Smooth muscle cell (in vitro differentiated cells): ENCODE data around the gene ANO4. TPM values are rescaled to one million over a fixed set of nuclear protein-coding genes. Genes with fewer than 3 reads are reported as not detected.

Experiments
- DNase-seq: peaks from one replicate; lab custom pipeline; 2025; ENCODE audit not compliant: unreplicated experiment; lab: John Stamatoyannopoulos, UW
- H2AFZ ChIP-seq: fragments of 200-600 bp; sonication (generic); 2 replicates; pipeline ENCODE4 v1.6.0; 2016; ENCODE audit warnings: antibody characterized with exemption, low read depth, mild to moderate bottlenecking
- H3F3A ChIP-seq: fragments of 200-600 bp; sonication (generic); 2 replicates; pipeline ENCODE4 v1.6.0; 2017; ENCODE audit warnings: antibody characterized with exemption, low read depth
- H3K27ac ChIP-seq: fragments of 200-600 bp; sonication (generic); 2 replicates; pipeline ENCODE4 v1.5.1; 2016; ENCODE audit warnings: low read depth, mild to moderate bottlenecking
- H3K27me3 ChIP-seq: fragments of 200-600 bp; sonication (generic); 2 replicates; pipeline ENCODE4 v1.6.1; 2016; ENCODE audit warnings: low read depth, mild to moderate bottlenecking
- H3K36me3 ChIP-seq: fragments of 200-600 bp; sonication (generic); 2 replicates; pipeline ENCODE4 v1.5.1; 2016; ENCODE audit warnings: low read depth
- H3K4me1 ChIP-seq: fragments of 200-600 bp; sonication (generic); 2 replicates; pipeline ENCODE4 v1.5.1; 2016; ENCODE audit warnings: low read depth
- H3K4me2 ChIP-seq: fragments of 200-600 bp; sonication (generic); 2 replicates; pipeline ENCODE4 v1.6.0; 2016; ENCODE audit warnings: mild to moderate bottlenecking
- H3K4me3 ChIP-seq: fragments of 200-600 bp; sonication (generic); 2 replicates; pipeline ENCODE4 v1.5.1; 2016; ENCODE audit warnings: mild to moderate bottlenecking
- H3K79me2 ChIP-seq: fragments of 200-600 bp; sonication (generic); 2 replicates; pipeline ENCODE4 v1.6.0; 2016; ENCODE audit warnings: low read depth, mild to moderate bottlenecking
- H3K9ac ChIP-seq: fragments of 200-600 bp; sonication (generic); 2 replicates; pipeline ENCODE4 v1.6.0; 2016; ENCODE audit warnings: low read depth
- H3K9me3 ChIP-seq: fragments of 200-600 bp; sonication (generic); replicated peaks from 2 replicates; pipeline ENCODE4 v1.5.1; 2016; ENCODE audit warnings: low read depth
- H4K20me1 ChIP-seq: fragments of 200-600 bp; sonication (generic); 2 replicates; pipeline ENCODE4 v1.6.0; 2016; ENCODE audit warnings: low read depth
- CTCF ChIP-seq: fragments of 200-600 bp; sonication (generic); IDR thresholded peaks from 2 replicates; pipeline ENCODE4 v1.5.1; 2017; ENCODE audit warnings: borderline replicate concordance, mild to moderate bottlenecking, antibody characterized with exemption; ENCODE audit not compliant: insufficient read depth, poor library complexity, severe bottlenecking
- WGBS: methylation state at CpG from one replicate; pipeline ENCODE4 v1.1.7; 2016; ENCODE audit warnings: low lambda C conversion rate; 5-methylcytosine and 5-hydroxymethylcytosine counted together
- polyA plus RNA-seq: library from polyadenylated mRNA; unstranded; fragments of >200 nt; fragmentation: Nextera tagmentation; extraction: Ambion mirVana; gene quantifications from 2 replicates; pipeline ENCODE4 v1.2.1, GENCODE V29; 2016
- total RNA-seq: library from RNA; depleted of rRNA; stranded (reverse); fragments of >200 nt; gene quantifications from 2 replicates; pipeline ENCODE4 v1.2.3, GENCODE V29; 2014

The ANO4 gene
- total and polyA plus RNA-seq, 2 experiments from 2014 or later = 27.3 to 51.7 TPM

DNA sequence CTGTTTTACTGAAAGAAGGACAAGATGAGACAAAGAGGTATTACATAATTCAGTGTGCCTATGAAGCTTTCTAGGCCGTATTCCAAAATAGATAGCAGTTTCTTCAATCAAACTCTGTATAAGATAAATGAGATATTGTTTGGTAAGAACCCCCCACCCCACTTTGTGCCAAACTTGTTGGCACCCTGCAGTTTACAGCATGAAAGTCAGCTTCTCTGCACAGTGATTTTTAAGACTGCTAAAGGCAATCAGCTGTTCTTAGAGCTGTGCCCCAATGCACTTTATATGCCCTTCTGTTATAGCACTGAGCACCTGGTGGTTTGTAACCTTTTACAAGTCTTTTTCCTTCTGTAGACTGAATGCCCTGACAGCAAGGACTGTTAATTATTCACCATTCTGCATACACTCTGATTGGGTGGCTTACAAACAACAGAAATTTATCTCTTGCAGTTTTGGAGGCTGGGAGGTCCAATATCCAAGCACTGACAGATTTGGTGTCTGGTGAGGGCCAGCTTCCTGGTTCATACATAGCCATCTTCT, 76.7 kb downstream of the ANO4 start:
- peaks cover 48% of the 10 kb centered on the region for H4K20me1 ChIP-seq
- no peak overlapping the region for H2AFZ ChIP-seq
- H3K9ac ChIP-seq = no peak overlapping the region
- 92% methylated on average over 1 of the region's 1 CpG for WGBS
- no peak overlapping the region for H3K27ac ChIP-seq
- no peaks in the 10 kb centered on the region for H3K79me2 ChIP-seq
- H3K4me1 ChIP-seq = no peaks in the 10 kb centered on the region
- TF ChIP-seq CTCF = no peak
- H3K4me3 ChIP-seq = no peak overlapping the region
- no peaks in the 10 kb centered on the region for H3K27me3 ChIP-seq
- H3K36me3 ChIP-seq = no peaks in the 10 kb centered on the region
- H3F3A ChIP-seq = no peaks in the 10 kb centered on the region
- H3K9me3 ChIP-seq = no peaks in the 10 kb centered on the region
- DNase-seq = no peak
- H3K4me2 ChIP-seq = no peak overlapping the region

DNA sequence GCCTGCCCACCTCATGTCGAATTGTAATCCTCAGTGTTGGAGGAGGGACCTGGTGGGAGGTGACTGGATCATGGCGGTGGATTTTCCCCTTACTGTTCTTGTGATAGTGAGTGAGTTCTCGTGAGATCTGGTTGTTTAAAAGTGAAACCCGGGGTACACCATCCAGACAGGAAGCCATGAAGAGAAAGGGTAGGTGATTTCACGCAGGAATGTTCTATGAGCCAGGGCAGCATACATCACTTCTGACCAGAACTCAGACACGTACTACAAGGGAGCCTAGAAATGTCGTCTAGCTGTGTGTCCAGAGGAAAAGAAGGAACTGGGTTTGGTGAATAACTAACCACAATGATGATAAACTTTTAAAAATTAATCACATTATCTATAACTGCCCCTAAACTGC, 80.6 kb downstream of the ANO4 start:
- H3K4me3 ChIP-seq = no peak overlapping the region
- no peak for DNase-seq
- H3K4me1 ChIP-seq = no peaks in the 10 kb centered on the region
- no peaks in the 10 kb centered on the region for H3K36me3 ChIP-seq
- TF ChIP-seq CTCF = no peak
- no peak overlapping the region for H3K4me2 ChIP-seq
- 92% methylated on average over 7 of the region's 7 CpGs for WGBS
- H3K27me3 ChIP-seq = no peaks in the 10 kb centered on the region
- H3K79me2 ChIP-seq = peaks cover 4% of the 10 kb centered on the region
- H3F3A ChIP-seq = no peaks in the 10 kb centered on the region
- H4K20me1 ChIP-seq = peaks cover 11% of the 10 kb centered on the region
- no peak overlapping the region for H3K9ac ChIP-seq
- no peaks in the 10 kb centered on the region for H3K9me3 ChIP-seq
- H3K27ac ChIP-seq = no peak overlapping the region
- H2AFZ ChIP-seq = no peak overlapping the region

DNA sequence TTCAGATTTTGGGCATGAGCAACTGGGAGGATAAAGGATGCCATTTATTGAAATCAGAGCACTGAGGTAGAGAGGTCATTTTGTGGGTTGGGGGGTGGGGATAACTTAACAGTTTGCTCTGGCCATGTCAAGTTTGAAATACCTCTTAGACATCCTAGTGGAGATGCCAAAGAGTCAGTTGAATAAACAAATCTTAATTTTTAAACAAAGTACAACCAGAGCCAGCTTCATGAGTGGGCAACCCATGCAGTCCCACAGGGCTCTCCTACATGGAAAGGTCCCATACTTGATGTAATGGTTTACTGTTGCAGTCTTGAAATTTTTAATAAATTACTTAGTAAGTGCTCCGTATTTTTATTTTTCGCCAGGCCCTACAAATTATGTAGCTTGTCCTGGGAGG, 81.2 kb downstream of the ANO4 start:
- no peak overlapping the region for H3K9ac ChIP-seq
- TF ChIP-seq CTCF = no peak
- WGBS = 98% methylated on average over 2 of the region's 2 CpGs
- no peak for DNase-seq
- H3K36me3 ChIP-seq = no peaks in the 10 kb centered on the region
- H3K27me3 ChIP-seq = no peaks in the 10 kb centered on the region
- no peaks in the 10 kb centered on the region for H3F3A ChIP-seq
- H3K4me1 ChIP-seq = no peaks in the 10 kb centered on the region
- H2AFZ ChIP-seq = no peak overlapping the region
- H3K27ac ChIP-seq = no peak overlapping the region
- no peaks in the 10 kb centered on the region for H3K9me3 ChIP-seq
- peaks cover 5% of the 10 kb centered on the region for H4K20me1 ChIP-seq
- H3K4me2 ChIP-seq = no peak overlapping the region
- H3K4me3 ChIP-seq = no peak overlapping the region
- H3K79me2 ChIP-seq = peaks cover 4% of the 10 kb centered on the region

DNA sequence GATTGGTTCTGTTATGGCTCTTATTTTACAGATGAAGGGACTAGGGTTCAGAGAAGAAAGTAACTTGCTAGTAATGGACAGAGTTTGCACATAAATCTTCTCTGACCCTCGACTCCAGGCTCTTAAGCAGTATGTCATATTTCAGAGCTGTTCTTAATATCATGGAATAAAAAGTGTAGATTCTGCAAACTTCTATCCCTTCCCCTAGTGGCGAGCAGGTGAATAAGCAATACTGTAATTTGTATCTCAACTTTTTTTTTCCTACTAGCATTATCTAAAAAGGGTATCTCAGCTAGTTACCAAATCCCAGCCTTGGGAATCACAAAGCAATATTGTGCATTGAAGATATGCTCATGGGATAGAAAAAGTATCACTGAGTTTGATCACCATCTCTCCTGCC, 83.2 kb downstream of the ANO4 start:
- no peaks in the 10 kb centered on the region for H3F3A ChIP-seq
- no peak overlapping the region for H3K27ac ChIP-seq
- H3K9me3 ChIP-seq = no peaks in the 10 kb centered on the region
- H2AFZ ChIP-seq = no peak overlapping the region
- H3K79me2 ChIP-seq = peaks cover 4% of the 10 kb centered on the region
- no peaks in the 10 kb centered on the region for H3K27me3 ChIP-seq
- H3K4me2 ChIP-seq = no peak overlapping the region
- WGBS = 78% methylated on average over 2 of the region's 2 CpGs
- no peak overlapping the region for H3K9ac ChIP-seq
- no peaks in the 10 kb centered on the region for H3K36me3 ChIP-seq
- no peak overlapping the region for H3K4me3 ChIP-seq
- no peaks in the 10 kb centered on the region for H4K20me1 ChIP-seq
- DNase-seq = no peak
- H3K4me1 ChIP-seq = no peaks in the 10 kb centered on the region
- TF ChIP-seq CTCF = peak; percentile 31
